Measurements from ENCODE around the gene DHRS13.

DNA sequence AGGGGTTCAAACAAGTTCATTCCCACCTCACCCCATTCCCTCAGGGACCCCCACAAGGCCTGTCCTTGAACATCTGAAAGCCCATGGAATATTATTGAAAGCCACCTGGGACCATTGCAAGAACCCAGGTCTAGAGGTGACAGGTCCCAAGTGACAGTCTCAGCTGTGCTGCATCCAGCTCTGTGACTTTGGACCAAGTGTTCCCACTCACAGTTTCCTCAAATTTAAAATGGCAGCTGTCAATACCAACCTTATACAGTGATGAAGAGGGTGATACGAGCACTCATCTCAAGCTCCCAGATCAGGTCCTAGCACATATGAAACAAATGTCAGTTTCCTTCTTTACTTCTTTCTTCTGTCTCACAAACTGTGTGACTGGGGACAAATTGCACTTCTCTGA lies 38.9 kb downstream of the DHRS13 start:
- TF ChIP-seq CTCF (IDR thresholded peaks at IDR 0.05): no peak
- TF ChIP-seq EZH2 (IDR thresholded peaks at IDR 0.05; ENCODE audit: borderline replicate concordance, insufficient read depth, low read depth, low read length, poor library complexity, severe bottlenecking): no peak
